Measurements from ENCODE around the gene AIFM3. TPM values are rescaled to one million over a fixed set of nuclear protein-coding genes. Genes with fewer than 3 reads are reported as not detected.

Gene AIFM3
- total RNA-seq, 1 donor from 2014 or later, result 0.47 TPM

DNA sequence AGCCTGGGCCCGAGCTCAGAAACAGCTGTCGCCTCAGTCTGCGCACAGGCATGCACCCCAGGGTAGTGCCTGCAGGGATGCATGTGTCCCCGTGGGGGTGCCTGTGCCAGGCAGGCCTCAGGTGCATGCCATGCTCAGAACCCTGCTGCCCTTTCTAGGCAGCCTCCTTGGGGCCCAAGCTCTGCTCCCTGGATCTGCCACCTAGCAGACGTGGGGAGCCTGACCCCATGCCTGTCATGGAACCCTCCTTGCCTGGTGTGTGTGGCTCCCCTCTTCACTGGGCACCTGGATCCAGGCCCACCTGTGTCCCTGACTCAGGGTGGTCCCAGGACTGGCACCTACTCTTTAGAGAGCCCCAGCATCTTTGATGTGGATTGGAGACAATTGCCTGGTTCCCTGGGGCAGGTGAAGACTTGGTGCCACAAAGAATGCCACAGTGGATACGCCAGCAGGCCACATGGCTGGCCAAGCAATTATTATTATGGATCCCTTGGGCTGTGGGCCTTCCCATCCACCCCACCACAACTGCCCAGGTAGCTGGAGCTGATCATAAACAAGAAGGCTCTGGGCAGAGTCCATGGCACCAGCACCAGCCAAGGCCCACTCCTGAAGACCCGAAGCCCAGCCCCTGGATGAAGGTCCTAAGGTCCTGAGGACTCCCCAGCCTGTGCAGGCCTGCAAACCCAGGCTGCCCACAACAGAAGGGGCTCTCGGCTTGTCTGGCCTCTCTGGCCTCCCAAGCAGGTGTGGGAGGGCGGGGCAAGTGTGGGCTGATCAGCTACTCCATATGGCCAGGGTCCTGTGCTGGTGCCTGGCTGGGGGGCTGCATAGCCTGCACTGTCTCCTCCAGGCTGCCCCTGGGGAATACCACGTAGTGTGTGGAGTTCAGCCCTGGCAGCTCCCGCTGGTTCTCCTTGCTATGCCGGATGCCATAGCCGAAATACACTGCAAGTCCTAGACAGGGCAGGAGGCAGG, 61.5 kb downstream of the AIFM3 start:
- Mint-ChIP-seq H3K36me3 (ENCODE audit: low read depth) (no peaks in the 10 kb centered on the region), H3K4me1 (ENCODE audit: low read depth) (peaks cover 16% of the 10 kb centered on the region), H3K9me3 (ENCODE audit: low read depth) (no peaks in the 10 kb centered on the region), H3K27me3 (ENCODE audit: low read depth) (no peaks in the 10 kb centered on the region), H3K27ac (ENCODE audit: unreplicated experiment) (no peak overlapping the region), H3K4me3 (ENCODE audit: unreplicated experiment) (no peak overlapping the region)
- DNase-seq (ENCODE audit: low spot score), result no peak
- TF ChIP-seq CTCF (IDR thresholded peaks at IDR 0.05), result no peak

- Mint-ChIP-seq H3K27ac (ENCODE audit: unreplicated experiment) (no peak overlapping the region), H3K9me3 (ENCODE audit: low read depth) (no peaks in the 10 kb centered on the region), H3K4me1 (ENCODE audit: low read depth) (peaks cover 16% of the 10 kb centered on the region), H3K4me3 (ENCODE audit: unreplicated experiment) (no peak overlapping the region), H3K36me3 (ENCODE audit: low read depth) (no peaks in the 10 kb centered on the region), H3K27me3 (ENCODE audit: low read depth) (no peaks in the 10 kb centered on the region)
- DNase-seq (ENCODE audit: low spot score), result no peak
- TF ChIP-seq CTCF (IDR thresholded peaks at IDR 0.05), result no peak
Observed at GRCh38 chr22:21029486-21030025, 62.5 kb downstream of the AIFM3 start.

GRCh38 chr22:21030032-21030431, 63.0 kb downstream of the AIFM3 start:
- H3K27ac Mint-ChIP-seq (ENCODE audit: unreplicated experiment), result no peak overlapping the region
- no peaks in the 10 kb centered on the region for H3K27me3 Mint-ChIP-seq (ENCODE audit: low read depth)
- H3K36me3 Mint-ChIP-seq (ENCODE audit: low read depth), result no peaks in the 10 kb centered on the region
- DNase-seq (ENCODE audit: low spot score), result no peak
- H3K4me3 Mint-ChIP-seq (ENCODE audit: unreplicated experiment), result no peak overlapping the region
- H3K4me1 Mint-ChIP-seq (ENCODE audit: low read depth), result peaks cover 16% of the 10 kb centered on the region
- TF ChIP-seq CTCF (IDR thresholded peaks at IDR 0.05), result no peak
- no peaks in the 10 kb centered on the region for H3K9me3 Mint-ChIP-seq (ENCODE audit: low read depth)

Other genes starting within 250 kb of the AIFM3 start
- gene SERPIND1, start 193.1 kb upstream of the AIFM3 start, total RNA-seq, result not detected in 3 replicates
- gene PI4KA, start 108.4 kb upstream of the AIFM3 start, total RNA-seq, result 68.3 to 87.9 TPM (median 72.3 TPM) in 3 replicates
- 25.3 to 26.3 TPM (median 25.8 TPM) in 3 replicates for gene SNAP29, start 108.2 kb upstream of the AIFM3 start, total RNA-seq
- gene CRKL, start 49.8 kb upstream of the AIFM3 start, total RNA-seq, result 45.3 to 49.2 TPM (median 46.3 TPM) in 3 replicates
- gene LZTR1, start 15.0 kb downstream of the AIFM3 start, total RNA-seq, result 86.4 to 103 TPM (median 87.0 TPM) in 3 replicates
- 15.7 to 22.5 TPM (median 17.2 TPM) in 3 replicates for gene THAP7, start 34.9 kb downstream of the AIFM3 start, total RNA-seq
- 2.1 to 4.9 TPM (median 2.2 TPM) in 3 replicates for gene P2RX6, start 47.9 kb downstream of the AIFM3 start, total RNA-seq
- 0.22 to 0.28 TPM in 2 of 3 replicates, not detected in the other for gene SLC7A4, start 65.3 kb downstream of the AIFM3 start, total RNA-seq
- gene LRRC74B, start 78.7 kb downstream of the AIFM3 start, total RNA-seq, result not detected in 3 replicates